ENCODE data around the gene PARP8.
"Not testable (repeated sequence)": the region's sequence is repeated elsewhere in the genome, so short reads cannot be mapped to it uniquely, and the experiment has no call there.

Gene PARP8

GRCh38 chr5:50791813-50792212, 125.4 kb downstream of the PARP8 start:
- Histone ChIP-seq H3K36me3 (ENCODE audit: control insufficient read depth in 1 of 2, insufficient read depth in 2 of 2, low read length in 2 of 2) (peaks cover 18 to 24% of the 10 kb centered on the region in 2 donors), H3K9me3 (ENCODE audit: control insufficient read depth in 1 of 2, low read length in 2 of 2) (no peaks in the 10 kb centered on the region), H3K27me3 (ENCODE audit: low read depth, low read length) (no peaks in the 10 kb centered on the region), H3K27ac (ENCODE audit: low read length) (no peak overlapping the region), H3K4me1 (ENCODE audit: control insufficient read depth in 1 of 2, insufficient read depth in 2 of 2, low read length in 2 of 2) (no peaks in the 10 kb centered on the region), H3K4me3 (ENCODE audit: low read depth in 1 of 2, low read length in 2 of 2) (no peak overlapping the region)

- Histone ChIP-seq H3K27me3 (ENCODE audit: low read depth, low read length) (no peaks in the 10 kb centered on the region), H3K4me3 (ENCODE audit: low read depth in 1 of 2, low read length in 2 of 2) (no peak overlapping the region), H3K36me3 (ENCODE audit: control insufficient read depth in 1 of 2, insufficient read depth in 2 of 2, low read length in 2 of 2) (peaks cover 18 to 29% of the 10 kb centered on the region in 2 donors), H3K27ac (ENCODE audit: low read length) (no peak overlapping the region), H3K4me1 (ENCODE audit: control insufficient read depth in 1 of 2, insufficient read depth in 2 of 2, low read length in 2 of 2) (no peaks in the 10 kb centered on the region), H3K9me3 (ENCODE audit: control insufficient read depth in 1 of 2, low read length in 2 of 2) (no peaks in the 10 kb centered on the region)
Measured at GRCh38 chr5:50792843-50793242, 126.4 kb downstream of the PARP8 start.

GRCh38 chr5:50794812-50795211, 128.4 kb downstream of the PARP8 start:
- Histone ChIP-seq H3K9me3 (ENCODE audit: control insufficient read depth in 1 of 2, low read length in 2 of 2) (no peaks in the 10 kb centered on the region), H3K4me1 (ENCODE audit: control insufficient read depth in 1 of 2, insufficient read depth in 2 of 2, low read length in 2 of 2) (no peaks in the 10 kb centered on the region), H3K4me3 (ENCODE audit: low read depth in 1 of 2, low read length in 2 of 2) (no peak overlapping the region), H3K27me3 (ENCODE audit: low read depth, low read length) (no peaks in the 10 kb centered on the region), H3K36me3 (ENCODE audit: control insufficient read depth in 1 of 2, insufficient read depth in 2 of 2, low read length in 2 of 2) (peaks cover 7 to 29% of the 10 kb centered on the region in 2 donors), H3K27ac (ENCODE audit: low read length) (no peak overlapping the region)

- no peaks in the 10 kb centered on the region for H3K27me3 ChIP-seq (ENCODE audit: low read depth, low read length)
- H3K27ac ChIP-seq (ENCODE audit: low read length) = no peak overlapping the region
- H3K4me1 ChIP-seq (ENCODE audit: control insufficient read depth in 1 of 2, insufficient read depth in 2 of 2, low read length in 2 of 2) = no peaks in the 10 kb centered on the region
- no peak overlapping the region for H3K4me3 ChIP-seq (ENCODE audit: low read depth in 1 of 2, low read length in 2 of 2)
- peaks cover 0 to 3% of the 10 kb centered on the region in 2 donors for H3K9me3 ChIP-seq (ENCODE audit: control insufficient read depth in 1 of 2, low read length in 2 of 2)
- H3K36me3 ChIP-seq (ENCODE audit: control insufficient read depth in 1 of 2, insufficient read depth in 2 of 2, low read length in 2 of 2) = peaks cover 7 to 30% of the 10 kb centered on the region in 2 donors
Measured at GRCh38 chr5:50798002-50798401, 131.6 kb downstream of the PARP8 start.

- peaks cover 0 to 3% of the 10 kb centered on the region in 2 donors for H3K4me1 ChIP-seq (ENCODE audit: control insufficient read depth in 1 of 2, insufficient read depth in 2 of 2, low read length in 2 of 2)
- H3K27ac ChIP-seq (ENCODE audit: low read length) = no peak overlapping the region
- peaks cover 0 to 7% of the 10 kb centered on the region in 2 donors for H3K9me3 ChIP-seq (ENCODE audit: control insufficient read depth in 1 of 2, low read length in 2 of 2)
- H3K27me3 ChIP-seq (ENCODE audit: low read depth, low read length) = no peaks in the 10 kb centered on the region
- H3K4me3 ChIP-seq (ENCODE audit: low read depth in 1 of 2, low read length in 2 of 2) = no peak overlapping the region
- H3K36me3 ChIP-seq (ENCODE audit: control insufficient read depth in 1 of 2, insufficient read depth in 2 of 2, low read length in 2 of 2) = peaks cover 5 to 38% of the 10 kb centered on the region in 2 donors
Measured at GRCh38 chr5:50799596-50799995, 133.2 kb downstream of the PARP8 start.

- no peak overlapping the region for H3K27ac ChIP-seq (ENCODE audit: low read length)
- H3K27me3 ChIP-seq (ENCODE audit: low read depth, low read length) = no peaks in the 10 kb centered on the region
- peaks cover 0 to 3% of the 10 kb centered on the region in 2 donors for H3K4me1 ChIP-seq (ENCODE audit: control insufficient read depth in 1 of 2, insufficient read depth in 2 of 2, low read length in 2 of 2)
- H3K9me3 ChIP-seq (ENCODE audit: control insufficient read depth in 1 of 2, low read length in 2 of 2) = peaks cover 0 to 7% of the 10 kb centered on the region in 2 donors
- no peak overlapping the region for H3K4me3 ChIP-seq (ENCODE audit: low read depth in 1 of 2, low read length in 2 of 2)
- H3K36me3 ChIP-seq (ENCODE audit: control insufficient read depth in 1 of 2, insufficient read depth in 2 of 2, low read length in 2 of 2) = peaks cover 0 to 31% of the 10 kb centered on the region in 2 donors
Measured at GRCh38 chr5:50800410-50800809, 134.0 kb downstream of the PARP8 start.

GRCh38 chr5:50807661-50808060, 141.2 kb downstream of the PARP8 start:
- no peak overlapping the region for H3K27ac ChIP-seq (ENCODE audit: low read length)
- no peaks in the 10 kb centered on the region for H3K27me3 ChIP-seq (ENCODE audit: low read depth, low read length)
- peaks cover 0 to 12% of the 10 kb centered on the region in 2 donors for H3K36me3 ChIP-seq (ENCODE audit: control insufficient read depth in 1 of 2, insufficient read depth in 2 of 2, low read length in 2 of 2)
- H3K9me3 ChIP-seq (ENCODE audit: control insufficient read depth in 1 of 2, low read length in 2 of 2) = peaks cover 0 to 7% of the 10 kb centered on the region in 2 donors
- H3K4me1 ChIP-seq (ENCODE audit: control insufficient read depth in 1 of 2, insufficient read depth in 2 of 2, low read length in 2 of 2) = peaks cover 0 to 3% of the 10 kb centered on the region in 2 donors
- H3K4me3 ChIP-seq (ENCODE audit: low read depth in 1 of 2, low read length in 2 of 2) = no peak overlapping the region

GRCh38 chr5:50808406-50808805, 142.0 kb downstream of the PARP8 start:
- no peak overlapping the region for H3K27ac ChIP-seq (ENCODE audit: low read length)
- H3K36me3 ChIP-seq (ENCODE audit: control insufficient read depth in 1 of 2, insufficient read depth in 2 of 2, low read length in 2 of 2) = peaks cover 0 to 6% of the 10 kb centered on the region in 2 donors
- peaks cover 0 to 3% of the 10 kb centered on the region in 2 donors for H3K4me1 ChIP-seq (ENCODE audit: control insufficient read depth in 1 of 2, insufficient read depth in 2 of 2, low read length in 2 of 2)
- H3K4me3 ChIP-seq (ENCODE audit: low read depth in 1 of 2, low read length in 2 of 2) = no peak overlapping the region
- peaks cover 0 to under 1% of the 10 kb centered on the region in 2 donors for H3K9me3 ChIP-seq (ENCODE audit: control insufficient read depth in 1 of 2, low read length in 2 of 2)
- no peaks in the 10 kb centered on the region for H3K27me3 ChIP-seq (ENCODE audit: low read depth, low read length)

- H3K4me1 ChIP-seq (ENCODE audit: control insufficient read depth in 1 of 2, insufficient read depth in 2 of 2, low read length in 2 of 2); H3K4me3 ChIP-seq (ENCODE audit: low read depth in 1 of 2, low read length in 2 of 2); H3K27me3 ChIP-seq (ENCODE audit: low read depth, low read length); H3K27ac ChIP-seq (ENCODE audit: low read length); H3K36me3 ChIP-seq (ENCODE audit: control insufficient read depth in 1 of 2, insufficient read depth in 2 of 2, low read length in 2 of 2); H3K9me3 ChIP-seq (ENCODE audit: control insufficient read depth in 1 of 2, low read length in 2 of 2): not testable (repeated sequence)
Measured at GRCh38 chr5:50811746-50812145, 145.3 kb downstream of the PARP8 start.

GRCh38 chr5:50813691-50814090, 147.3 kb downstream of the PARP8 start:
- Histone ChIP-seq H3K4me1 (ENCODE audit: control insufficient read depth in 1 of 2, insufficient read depth in 2 of 2, low read length in 2 of 2) (no peaks in the 10 kb centered on the region), H3K9me3 (ENCODE audit: control insufficient read depth in 1 of 2, low read length in 2 of 2) (no peaks in the 10 kb centered on the region), H3K36me3 (ENCODE audit: control insufficient read depth in 1 of 2, insufficient read depth in 2 of 2, low read length in 2 of 2) (peaks cover 0 to 4% of the 10 kb centered on the region in 2 donors), H3K27ac (ENCODE audit: low read length) (no peak overlapping the region), H3K27me3 (ENCODE audit: low read depth, low read length) (no peaks in the 10 kb centered on the region), H3K4me3 (ENCODE audit: low read depth in 1 of 2, low read length in 2 of 2) (no peak overlapping the region)

GRCh38 chr5:50814556-50814955, 148.1 kb downstream of the PARP8 start:
- no peak overlapping the region for H3K27ac ChIP-seq (ENCODE audit: low read length)
- no peak overlapping the region for H3K4me3 ChIP-seq (ENCODE audit: low read depth in 1 of 2, low read length in 2 of 2)
- peaks cover 0 to 4% of the 10 kb centered on the region in 2 donors for H3K36me3 ChIP-seq (ENCODE audit: control insufficient read depth in 1 of 2, insufficient read depth in 2 of 2, low read length in 2 of 2)
- no peaks in the 10 kb centered on the region for H3K9me3 ChIP-seq (ENCODE audit: control insufficient read depth in 1 of 2, low read length in 2 of 2)
- H3K4me1 ChIP-seq (ENCODE audit: control insufficient read depth in 1 of 2, insufficient read depth in 2 of 2, low read length in 2 of 2) = no peaks in the 10 kb centered on the region
- H3K27me3 ChIP-seq (ENCODE audit: low read depth, low read length) = no peaks in the 10 kb centered on the region

- no peak overlapping the region for H3K4me3 ChIP-seq (ENCODE audit: low read depth in 1 of 2, low read length in 2 of 2)
- H3K27me3 ChIP-seq (ENCODE audit: low read depth, low read length) = no peaks in the 10 kb centered on the region
- H3K36me3 ChIP-seq (ENCODE audit: control insufficient read depth in 1 of 2, insufficient read depth in 2 of 2, low read length in 2 of 2) = peaks cover 18 to 28% of the 10 kb centered on the region in 2 donors
- no peak overlapping the region for H3K27ac ChIP-seq (ENCODE audit: low read length)
- no peaks in the 10 kb centered on the region for H3K9me3 ChIP-seq (ENCODE audit: control insufficient read depth in 1 of 2, low read length in 2 of 2)
- H3K4me1 ChIP-seq (ENCODE audit: control insufficient read depth in 1 of 2, insufficient read depth in 2 of 2, low read length in 2 of 2) = peaks cover 0 to 3% of the 10 kb centered on the region in 2 donors
Measured at GRCh38 chr5:50822046-50822445, 155.6 kb downstream of the PARP8 start.
